Mammary epithelial cell (primary cell): ENCODE results near the gene IQCK.

Source experiments
- CTCF ChIP-seq, 2 donors: IDR thresholded peaks in 1 of 2; conservative IDR thresholded peaks in 1 of 2; 2 replicates each; pipeline ENCODE4 v1.5.1; 2011 to 2012; ENCODE audit warnings: inconsistent platforms in 2 of 2, low read length in 2 of 2, mild to moderate bottlenecking in 2 of 2, control low read depth in 1 of 2, low read depth in 1 of 2; ENCODE audit not compliant: insufficient read depth in 1 of 2; ENCODE audit errors: extremely low read depth in 1 of 2
- EZH2 ChIP-seq: IDR thresholded peaks from 2 replicates; pipeline ENCODE4 v1.6.1; 2012; ENCODE audit warnings: low read length, inconsistent platforms, borderline replicate concordance

- no peak for TF ChIP-seq EZH2
- TF ChIP-seq CTCF (conservative IDR thresholded peaks at IDR 0.05 in 1 of 2, IDR thresholded peaks at IDR 0.05 in 1 of 2; ENCODE audit: extremely low read depth in 1 of 2, insufficient read depth in 1 of 2, low read depth in 1 of 2, low read length in 2 of 2) = no peak
Measured at GRCh38 chr16:19857593-19858339, 139.7 kb downstream of the IQCK start.
